ENCODE data around the gene SPINK4. TPM values are rescaled to one million over a fixed set of nuclear protein-coding genes. Genes with fewer than 3 reads are reported as not detected.

The SPINK4 gene
- total RNA-seq, 1 donor from 2014 or later, result not detected

DNA sequence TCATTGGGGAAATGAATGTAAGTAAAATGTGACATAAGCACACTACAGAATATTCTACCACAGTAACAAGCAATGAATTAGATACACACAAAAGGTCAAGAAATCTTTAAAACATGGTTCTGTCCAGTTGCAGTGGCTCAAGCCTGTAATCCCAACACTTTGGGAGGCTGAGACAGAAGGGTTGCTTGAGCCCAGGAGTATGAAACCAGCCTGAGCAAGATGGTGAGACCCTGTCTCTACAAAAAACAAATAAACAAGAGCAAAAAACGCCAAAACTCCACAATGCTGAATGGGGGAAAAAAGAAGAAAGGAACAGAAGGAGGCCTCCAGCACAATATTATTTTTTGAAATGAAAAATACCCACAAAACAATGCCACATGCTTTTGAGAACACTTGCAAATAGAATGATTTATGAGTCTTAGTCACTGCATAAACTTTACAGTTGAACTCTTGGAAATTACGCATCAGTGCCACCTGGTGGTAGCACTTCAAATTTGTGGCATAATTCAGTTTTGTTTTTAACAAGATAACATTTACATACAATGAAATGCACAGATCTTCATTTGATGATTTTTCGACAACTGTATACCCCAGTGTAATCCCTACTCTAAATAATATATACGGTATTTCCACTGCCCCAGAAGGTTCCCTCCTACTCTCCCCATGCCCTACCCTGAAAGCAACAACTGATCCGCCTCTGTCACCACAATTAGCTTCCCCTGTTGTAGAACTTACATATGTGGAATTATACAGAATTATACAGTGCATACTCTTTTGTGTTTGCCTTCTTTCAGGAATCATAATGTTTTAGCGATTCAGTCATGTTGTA is 14.4 kb upstream of the SPINK4 start:
- Histone ChIP-seq H3K4me3 (ENCODE audit: low read depth, low read length) (no peak overlapping the region), H3K36me3 (ENCODE audit: control insufficient read depth, insufficient read depth, low read length) (no peaks in the 10 kb centered on the region), H3K27me3 (ENCODE audit: control insufficient read depth, insufficient read depth, low read length) (no peaks in the 10 kb centered on the region)
- DNase-seq (ENCODE audit: low read depth), result peak; percentile 42
- TF ChIP-seq, protein P1, sequence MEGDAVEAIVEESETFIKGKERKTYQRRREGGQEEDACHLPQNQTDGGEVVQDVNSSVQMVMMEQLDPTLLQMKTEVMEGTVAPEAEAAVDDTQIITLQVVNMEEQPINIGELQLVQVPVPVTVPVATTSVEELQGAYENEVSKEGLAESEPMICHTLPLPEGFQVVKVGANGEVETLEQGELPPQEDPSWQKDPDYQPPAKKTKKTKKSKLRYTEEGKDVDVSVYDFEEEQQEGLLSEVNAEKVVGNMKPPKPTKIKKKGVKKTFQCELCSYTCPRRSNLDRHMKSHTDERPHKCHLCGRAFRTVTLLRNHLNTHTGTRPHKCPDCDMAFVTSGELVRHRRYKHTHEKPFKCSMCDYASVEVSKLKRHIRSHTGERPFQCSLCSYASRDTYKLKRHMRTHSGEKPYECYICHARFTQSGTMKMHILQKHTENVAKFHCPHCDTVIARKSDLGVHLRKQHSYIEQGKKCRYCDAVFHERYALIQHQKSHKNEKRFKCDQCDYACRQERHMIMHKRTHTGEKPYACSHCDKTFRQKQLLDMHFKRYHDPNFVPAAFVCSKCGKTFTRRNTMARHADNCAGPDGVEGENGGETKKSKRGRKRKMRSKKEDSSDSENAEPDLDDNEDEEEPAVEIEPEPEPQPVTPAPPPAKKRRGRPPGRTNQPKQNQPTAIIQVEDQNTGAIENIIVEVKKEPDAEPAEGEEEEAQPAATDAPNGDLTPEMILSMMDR (IDR thresholded peaks at IDR 0.05; ENCODE audit: insufficient read depth, low read length, poor library complexity, severe bottlenecking), result peak; percentile 47

DNA sequence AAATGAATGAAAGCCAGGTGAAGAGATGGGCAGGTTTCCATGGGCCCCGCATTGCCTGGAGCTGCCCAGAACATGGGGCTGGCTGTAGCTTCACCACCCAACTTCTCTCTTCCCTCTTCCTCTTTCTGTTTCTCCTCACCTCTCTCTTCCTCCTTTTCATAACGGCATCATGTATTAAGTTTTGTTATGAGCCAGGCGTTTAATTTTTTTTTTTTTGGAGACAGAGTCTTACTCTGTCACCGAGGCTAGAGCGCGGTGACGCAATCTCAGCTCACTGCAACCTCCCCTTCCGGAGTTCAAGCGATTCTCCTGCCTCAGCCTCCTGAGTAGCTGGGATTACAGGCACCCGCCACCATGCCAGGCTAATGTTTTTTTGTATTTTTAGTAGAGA is 13.0 kb upstream of the SPINK4 start:
- TF ChIP-seq, protein P1 (IDR thresholded peaks at IDR 0.05; ENCODE audit: insufficient read depth, low read length, poor library complexity, severe bottlenecking), result no peak
- no peaks in the 10 kb centered on the region for H3K36me3 ChIP-seq (ENCODE audit: control insufficient read depth, insufficient read depth, low read length)
- no peak for DNase-seq (ENCODE audit: low read depth)

DNA sequence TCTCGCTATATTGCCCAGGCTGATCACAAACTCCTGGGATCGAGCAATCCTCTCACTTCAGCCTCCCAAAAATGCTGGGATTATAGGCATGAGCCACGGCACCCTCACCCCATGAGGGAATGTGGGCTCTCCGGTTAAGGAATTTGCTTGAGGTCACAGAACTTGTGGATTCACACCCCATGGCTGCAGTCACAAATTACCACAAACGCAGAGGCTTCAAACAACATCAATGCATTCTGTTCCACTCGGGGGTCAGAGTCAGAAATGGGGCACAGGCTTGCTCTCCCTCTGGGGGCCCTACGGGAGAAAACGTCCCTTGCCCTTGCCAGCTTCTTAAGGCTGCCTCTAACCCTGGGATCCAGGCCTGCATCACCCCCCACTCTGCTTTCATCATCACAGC is 12.2 kb upstream of the SPINK4 start:
- TF ChIP-seq, protein P1 (IDR thresholded peaks at IDR 0.05; ENCODE audit: insufficient read depth, low read length, poor library complexity, severe bottlenecking), result no peak
- no peak for DNase-seq (ENCODE audit: low read depth)
- no peaks in the 10 kb centered on the region for H3K36me3 ChIP-seq (ENCODE audit: control insufficient read depth, insufficient read depth, low read length)
- H3K27me3 ChIP-seq (ENCODE audit: control insufficient read depth, insufficient read depth, low read length), result no peaks in the 10 kb centered on the region
- no peak overlapping the region for H3K4me3 ChIP-seq (ENCODE audit: low read depth, low read length)

More for the DNA sequence above, 13.0 kb upstream of the SPINK4 start:
- Histone ChIP-seq H3K27me3 (ENCODE audit: control insufficient read depth, insufficient read depth, low read length) (no peaks in the 10 kb centered on the region), H3K4me3 (ENCODE audit: low read depth, low read length) (no peak overlapping the region)

DNA sequence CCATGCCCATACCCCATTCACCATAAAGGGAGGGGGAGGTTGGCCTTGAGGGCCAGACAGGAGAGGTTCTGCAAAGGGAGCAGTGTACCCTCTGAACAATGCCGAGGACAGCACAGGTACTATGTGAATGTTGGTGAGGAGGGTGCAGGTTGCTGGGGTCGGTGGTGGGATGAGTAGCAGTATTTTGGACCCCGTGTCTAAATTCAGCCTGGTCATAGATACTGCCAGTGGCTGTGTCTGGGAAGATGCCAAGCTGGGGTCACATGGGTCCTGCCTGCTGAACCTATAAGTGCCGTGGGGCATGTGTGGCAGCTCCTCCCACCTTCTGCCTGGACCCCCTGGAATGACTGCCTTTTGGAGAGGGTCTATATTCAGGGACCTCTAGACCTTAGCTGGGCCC is 11.4 kb upstream of the SPINK4 start:
- Histone ChIP-seq H3K36me3 (ENCODE audit: control insufficient read depth, insufficient read depth, low read length) (no peaks in the 10 kb centered on the region), H3K4me3 (ENCODE audit: low read depth, low read length) (no peak overlapping the region), H3K27me3 (ENCODE audit: control insufficient read depth, insufficient read depth, low read length) (no peaks in the 10 kb centered on the region)
- TF ChIP-seq, protein P1 (IDR thresholded peaks at IDR 0.05; ENCODE audit: insufficient read depth, low read length, poor library complexity, severe bottlenecking), result no peak
- DNase-seq (ENCODE audit: low read depth), result no peak

DNA sequence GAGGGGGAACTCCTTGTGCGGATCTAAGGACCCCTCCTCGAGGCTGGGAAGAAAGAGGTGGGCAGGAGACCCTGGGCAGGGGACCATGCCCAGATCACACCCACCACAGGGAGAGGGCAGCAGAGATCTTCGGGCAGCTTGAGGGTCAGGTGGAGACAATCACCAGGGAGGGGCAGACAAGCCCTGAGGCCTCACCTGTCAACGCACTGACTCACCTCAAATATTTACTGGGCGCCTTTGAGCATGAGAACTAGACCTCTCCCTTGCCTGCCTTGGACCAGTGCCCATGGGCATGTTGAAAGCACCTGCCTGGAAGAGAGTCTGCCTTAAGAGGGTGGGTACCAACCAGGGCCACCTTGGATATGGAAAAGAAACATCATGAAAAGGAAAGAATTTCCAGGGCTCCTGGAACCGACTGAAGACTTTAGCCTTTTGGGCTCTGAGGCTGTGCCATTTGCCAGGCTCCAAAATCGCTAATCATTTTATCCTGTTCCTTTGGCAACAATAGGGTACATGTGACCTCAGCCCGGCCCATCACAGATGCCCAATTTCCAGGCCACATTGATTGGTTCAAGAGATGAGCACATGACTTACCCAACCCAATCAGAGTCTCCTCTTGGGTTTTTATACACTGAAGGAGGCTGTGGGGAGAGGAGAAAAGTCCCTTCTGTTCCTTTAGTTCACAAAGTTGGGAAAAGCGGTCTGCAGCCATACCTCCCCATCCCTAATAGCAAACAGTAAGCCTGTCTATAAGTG is 10.4 kb upstream of the SPINK4 start:
- TF ChIP-seq, protein P1 (IDR thresholded peaks at IDR 0.05; ENCODE audit: insufficient read depth, low read length, poor library complexity, severe bottlenecking), result peak; percentile 47
- peak; percentile 55 for DNase-seq (ENCODE audit: low read depth)
- Histone ChIP-seq H3K27me3 (ENCODE audit: control insufficient read depth, insufficient read depth, low read length) (no peaks in the 10 kb centered on the region), H3K36me3 (ENCODE audit: control insufficient read depth, insufficient read depth, low read length) (no peaks in the 10 kb centered on the region), H3K4me3 (ENCODE audit: low read depth, low read length) (no peak overlapping the region)
